Dendritic cell treated with granulocyte-macrophage colony-stimulating factor and Interleukin-4, amounts not matched to agents 40 ng/mL and 50 ng/mL, for 4 days (primary cell): ENCODE results near the gene FTO.

Experiments used
- H3K27ac Mint-ChIP-seq: one replicate; pipeline ENCODE4 v1.8.0; 2022; ENCODE audit warnings: mild to moderate bottlenecking, mixed read lengths
- H3K27me3 Mint-ChIP-seq: one replicate; pipeline ENCODE4 v1.8.0; 2022; ENCODE audit warnings: mild to moderate bottlenecking, mixed read lengths
- H3K36me3 Mint-ChIP-seq: one replicate; pipeline ENCODE4 v1.8.0; 2022; ENCODE audit warnings: low read depth, mixed read lengths
- H3K4me1 Mint-ChIP-seq: one replicate; pipeline ENCODE4 v1.8.0; 2022; ENCODE audit warnings: low read depth, mixed read lengths
- H3K4me3 Mint-ChIP-seq: one replicate; pipeline ENCODE4 v1.8.0; 2022; ENCODE audit warnings: mild to moderate bottlenecking, moderate library complexity, mixed read lengths
- H3K9me3 Mint-ChIP-seq: one replicate; pipeline ENCODE4 v1.8.0; 2022; ENCODE audit warnings: mixed read lengths
- intact Hi-C: fragments of 100-400 bp; cut with micrococcal nuclease; formaldehyde crosslinking; loops from one replicate; pipeline ENCODE4 v1.15.0; 2022

FTO gene

GRCh38 chr16:53953336-53953735, 249.4 kb downstream of the FTO start:
- intact Hi-C loops: no loop called here
- Mint-ChIP-seq H3K9me3 (no peaks in the 10 kb centered on the region), H3K36me3 (no peaks in the 10 kb centered on the region), H3K27ac (no peak overlapping the region), H3K4me3 (no peak overlapping the region), H3K27me3 (no peaks in the 10 kb centered on the region), H3K4me1 (peaks cover 18% of the 10 kb centered on the region)

- Mint-ChIP-seq H3K9me3 (no peaks in the 10 kb centered on the region), H3K27ac (no peak overlapping the region), H3K27me3 (no peaks in the 10 kb centered on the region), H3K4me3 (no peak overlapping the region), H3K4me1 (peaks cover 18% of the 10 kb centered on the region), H3K36me3 (no peaks in the 10 kb centered on the region)
- intact Hi-C loops: no loop called here
These were observed 251.4 kb downstream of the FTO start for GRCh38 chr16:53955221-53955875.

GRCh38 chr16:53958341-53958880, 254.5 kb downstream of the FTO start:
- intact Hi-C loops: no loop called here
- no peak overlapping the region for H3K4me3 Mint-ChIP-seq
- peaks cover 8% of the 10 kb centered on the region for H3K4me1 Mint-ChIP-seq
- no peak overlapping the region for H3K27ac Mint-ChIP-seq
- no peaks in the 10 kb centered on the region for H3K27me3 Mint-ChIP-seq
- no peaks in the 10 kb centered on the region for H3K36me3 Mint-ChIP-seq
- no peaks in the 10 kb centered on the region for H3K9me3 Mint-ChIP-seq

GRCh38 chr16:53960050-53960812, 256.3 kb downstream of the FTO start:
- Mint-ChIP-seq H3K9me3 (no peaks in the 10 kb centered on the region), H3K36me3 (no peaks in the 10 kb centered on the region), H3K27me3 (no peaks in the 10 kb centered on the region), H3K27ac (no peak overlapping the region), H3K4me3 (no peak overlapping the region), H3K4me1 (peaks cover 4% of the 10 kb centered on the region)
- intact Hi-C loops: no loop called here

- Mint-ChIP-seq H3K27ac (no peak overlapping the region), H3K27me3 (no peaks in the 10 kb centered on the region), H3K4me3 (no peak overlapping the region), H3K9me3 (no peaks in the 10 kb centered on the region), H3K4me1 (no peaks in the 10 kb centered on the region), H3K36me3 (no peaks in the 10 kb centered on the region)
- intact Hi-C loops: no loop called here
These were observed 257.1 kb downstream of the FTO start for GRCh38 chr16:53960954-53961616.

GRCh38 chr16:53962041-53962440, 258.1 kb downstream of the FTO start:
- H3K4me3 Mint-ChIP-seq: no peak overlapping the region
- H3K9me3 Mint-ChIP-seq: no peaks in the 10 kb centered on the region
- no peaks in the 10 kb centered on the region for H3K4me1 Mint-ChIP-seq
- H3K36me3 Mint-ChIP-seq: no peaks in the 10 kb centered on the region
- intact Hi-C loops: no loop called here
- no peak overlapping the region for H3K27ac Mint-ChIP-seq
- no peaks in the 10 kb centered on the region for H3K27me3 Mint-ChIP-seq

GRCh38 chr16:53964145-53964790, 260.3 kb downstream of the FTO start:
- Mint-ChIP-seq H3K27ac (no peak overlapping the region), H3K36me3 (no peaks in the 10 kb centered on the region), H3K27me3 (no peaks in the 10 kb centered on the region), H3K9me3 (no peaks in the 10 kb centered on the region), H3K4me3 (no peak overlapping the region), H3K4me1 (no peaks in the 10 kb centered on the region)
- intact Hi-C loops: no loop called here

GRCh38 chr16:53966821-53967571, 263.0 kb downstream of the FTO start:
- intact Hi-C loops: no loop called here
- no peaks in the 10 kb centered on the region for H3K36me3 Mint-ChIP-seq
- H3K27me3 Mint-ChIP-seq: no peaks in the 10 kb centered on the region
- no peaks in the 10 kb centered on the region for H3K9me3 Mint-ChIP-seq
- no peak overlapping the region for H3K27ac Mint-ChIP-seq
- H3K4me1 Mint-ChIP-seq: no peaks in the 10 kb centered on the region
- no peak overlapping the region for H3K4me3 Mint-ChIP-seq

GRCh38 chr16:53967572-53967971, 263.6 kb downstream of the FTO start:
- H3K36me3 Mint-ChIP-seq: no peaks in the 10 kb centered on the region
- no peaks in the 10 kb centered on the region for H3K27me3 Mint-ChIP-seq
- no peak overlapping the region for H3K27ac Mint-ChIP-seq
- no peak overlapping the region for H3K4me3 Mint-ChIP-seq
- no peaks in the 10 kb centered on the region for H3K4me1 Mint-ChIP-seq
- intact Hi-C loops: no loop called here
- H3K9me3 Mint-ChIP-seq: no peaks in the 10 kb centered on the region

- Mint-ChIP-seq H3K9me3 (no peaks in the 10 kb centered on the region), H3K36me3 (no peaks in the 10 kb centered on the region), H3K27ac (no peak overlapping the region), H3K4me3 (no peak overlapping the region), H3K27me3 (no peaks in the 10 kb centered on the region), H3K4me1 (no peaks in the 10 kb centered on the region)
- intact Hi-C loops: no loop called here
These were observed 264.5 kb downstream of the FTO start for GRCh38 chr16:53968454-53968853.

GRCh38 chr16:53968896-53969295, 264.9 kb downstream of the FTO start:
- Mint-ChIP-seq H3K36me3 (no peaks in the 10 kb centered on the region), H3K27me3 (no peaks in the 10 kb centered on the region), H3K4me3 (no peak overlapping the region), H3K27ac (no peak overlapping the region), H3K4me1 (no peaks in the 10 kb centered on the region), H3K9me3 (no peaks in the 10 kb centered on the region)
- intact Hi-C loops: no loop called here

- H3K27me3 Mint-ChIP-seq: no peaks in the 10 kb centered on the region
- H3K27ac Mint-ChIP-seq: no peak overlapping the region
- intact Hi-C loops: no loop called here
These were observed 267.7 kb downstream of the FTO start for GRCh38 chr16:53971616-53972015.

GRCh38 chr16:53973021-53973420, 269.1 kb downstream of the FTO start:
- Mint-ChIP-seq H3K4me3 (no peak overlapping the region), H3K27ac (no peak overlapping the region), H3K36me3 (no peaks in the 10 kb centered on the region), H3K27me3 (no peaks in the 10 kb centered on the region), H3K4me1 (no peaks in the 10 kb centered on the region), H3K9me3 (no peaks in the 10 kb centered on the region)
- intact Hi-C loops: no loop called here

More at GRCh38 chr16:53971616-53972015, 267.7 kb downstream of the FTO start:
- no peaks in the 10 kb centered on the region for H3K36me3 Mint-ChIP-seq
- H3K4me3 Mint-ChIP-seq: no peak overlapping the region
- H3K9me3 Mint-ChIP-seq: no peaks in the 10 kb centered on the region
- no peaks in the 10 kb centered on the region for H3K4me1 Mint-ChIP-seq
